ENCODE measurements around the gene RECK. TPM values are rescaled to one million over a fixed set of nuclear protein-coding genes. Genes with fewer than 3 reads are reported as not detected.

The RECK gene
- polyA plus RNA-seq, 2 donors: 1.0 to 1.5 TPM

DNA sequence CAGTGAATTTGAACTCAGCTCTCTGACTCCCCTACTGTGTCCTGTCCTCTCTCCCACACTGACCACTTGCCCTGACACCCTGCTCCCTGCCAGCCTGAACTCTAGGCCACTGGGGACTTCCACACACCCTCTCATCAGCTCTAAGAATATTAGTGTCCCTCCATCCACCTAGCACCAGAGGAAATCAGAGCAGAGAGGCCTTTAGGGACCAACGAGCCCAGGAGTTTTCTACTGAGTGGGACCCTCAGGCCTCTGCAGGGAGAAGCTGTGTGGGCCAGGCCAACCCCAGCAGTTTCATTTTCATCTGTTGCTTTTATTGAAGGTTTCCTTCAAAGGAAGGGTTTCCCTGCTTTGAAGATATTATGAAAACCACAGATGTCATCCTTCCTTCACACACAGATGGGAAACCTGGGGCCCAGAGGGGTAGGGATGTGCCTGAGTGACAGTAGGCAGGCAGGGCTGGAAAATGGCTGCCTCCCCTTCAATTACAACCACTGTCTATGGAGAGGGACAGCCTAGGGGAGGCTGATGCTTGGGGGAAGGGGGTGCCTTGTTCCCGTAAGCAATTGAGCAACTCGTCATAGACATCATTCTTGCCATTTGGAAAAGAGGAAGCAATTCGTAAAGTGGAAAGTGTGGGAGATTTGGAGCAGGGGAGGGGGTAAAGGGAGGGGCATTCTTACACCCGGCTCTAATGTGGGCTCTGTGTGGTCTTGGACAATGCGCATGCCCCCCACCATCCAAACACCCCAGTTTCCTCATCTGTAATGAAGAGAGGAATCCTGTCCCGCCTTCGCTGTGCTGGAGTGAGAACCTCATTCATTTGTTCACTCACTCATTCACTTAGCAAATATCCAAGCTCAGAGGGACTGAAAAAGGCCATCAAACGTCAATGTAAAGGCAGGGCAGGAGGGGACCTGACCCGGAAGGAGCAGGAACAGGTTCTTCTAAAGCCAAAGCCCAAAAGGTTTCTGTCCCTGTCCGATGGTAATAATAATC, 103.7 kb downstream of the RECK start:
- WGBS, 2 donors: 74 to 79% methylated on average over 11 of the region's 11 CpGs
- Histone ChIP-seq H3K36me3 (ENCODE audit: control insufficient read depth in 2 of 2, insufficient read depth in 2 of 2, low read length in 1 of 2) (no peaks in the 10 kb centered on the region), H3K4me1 (ENCODE audit: control insufficient read depth in 2 of 2, insufficient read depth in 2 of 2, low read length in 1 of 2) (peaks cover 12 to 22% of the 10 kb centered on the region in 2 donors), H3K27me3 (ENCODE audit: control insufficient read depth in 1 of 2, insufficient read depth in 2 of 2, low read length in 2 of 2) (no peaks in the 10 kb centered on the region), H3K9me3 (ENCODE audit: control insufficient read depth in 2 of 2, insufficient read depth in 1 of 2, low read depth in 1 of 2, low read length in 1 of 2) (peaks cover 0 to 3% of the 10 kb centered on the region in 2 donors), H3K27ac (ENCODE audit: low read depth in 2 of 2, low read length in 1 of 2) (peak overlapping the region in 1 of 2 donors; percentile 56), H3K4me3 (ENCODE audit: low read depth in 1 of 2, low read length in 2 of 2) (no peak overlapping the region)

DNA sequence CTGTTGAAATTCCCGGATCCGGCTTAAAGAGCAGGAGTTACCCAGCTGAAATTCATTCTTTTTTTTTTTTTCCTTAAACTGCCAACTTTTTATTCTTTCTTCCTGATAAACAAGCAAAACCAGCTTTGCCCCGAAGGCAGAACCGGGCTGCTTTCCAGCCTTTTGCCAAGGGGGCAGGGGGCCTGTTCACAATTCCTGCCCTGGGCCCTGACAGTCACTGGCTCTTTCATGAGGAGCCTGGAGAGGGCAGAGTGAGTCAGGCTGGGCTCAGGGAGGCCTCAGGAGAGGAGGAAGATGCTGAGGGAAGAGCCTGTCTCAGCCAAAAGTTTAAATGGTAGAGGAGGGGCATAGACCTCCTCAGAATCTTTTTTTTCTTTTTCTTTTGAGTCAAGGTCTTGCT, 104.6 kb downstream of the RECK start:
- H3K36me3 ChIP-seq (ENCODE audit: control insufficient read depth in 2 of 2, insufficient read depth in 2 of 2, low read length in 1 of 2): no peaks in the 10 kb centered on the region
- H3K27ac ChIP-seq (ENCODE audit: low read depth in 2 of 2, low read length in 1 of 2): no peak overlapping the region
- WGBS, 2 donors: 33 to 46% methylated on average over 4 of the region's 4 CpGs
- no peak overlapping the region for H3K4me3 ChIP-seq (ENCODE audit: low read depth in 1 of 2, low read length in 2 of 2)
- no peaks in the 10 kb centered on the region for H3K27me3 ChIP-seq (ENCODE audit: control insufficient read depth in 1 of 2, insufficient read depth in 2 of 2, low read length in 2 of 2)
- H3K9me3 ChIP-seq (ENCODE audit: control insufficient read depth in 2 of 2, insufficient read depth in 1 of 2, low read depth in 1 of 2, low read length in 1 of 2): peaks cover 0 to 6% of the 10 kb centered on the region in 2 donors
- peaks cover 5 to 22% of the 10 kb centered on the region in 2 donors for H3K4me1 ChIP-seq (ENCODE audit: control insufficient read depth in 2 of 2, insufficient read depth in 2 of 2, low read length in 1 of 2)

DNA sequence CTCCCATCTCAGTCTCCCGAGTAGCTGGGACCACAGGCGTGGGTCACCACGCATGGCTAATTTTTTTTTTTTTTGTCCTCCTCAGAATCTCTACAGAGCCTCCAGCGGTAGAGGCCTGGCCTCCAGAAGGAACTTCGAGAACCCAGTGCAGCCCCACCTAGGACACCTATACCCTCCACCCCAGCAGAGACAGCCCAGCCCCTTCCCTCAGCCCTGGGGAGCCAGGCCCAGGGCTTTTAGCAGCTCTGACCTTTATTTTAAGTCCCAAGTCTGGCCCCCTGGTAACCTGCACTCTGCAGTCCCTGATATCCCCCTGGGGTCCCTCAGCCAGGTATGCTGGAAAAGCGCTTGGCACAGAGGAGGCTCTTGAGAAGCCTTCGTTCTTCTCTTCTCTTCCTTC, 105.0 kb downstream of the RECK start:
- H3K36me3 ChIP-seq (ENCODE audit: control insufficient read depth in 2 of 2, insufficient read depth in 2 of 2, low read length in 1 of 2): no peaks in the 10 kb centered on the region
- 91% methylated on average over 7 of the region's 7 CpGs for WGBS, 2 donors
- no peak overlapping the region for H3K27ac ChIP-seq (ENCODE audit: low read depth in 2 of 2, low read length in 1 of 2)
- peaks cover 4 to 20% of the 10 kb centered on the region in 2 donors for H3K4me1 ChIP-seq (ENCODE audit: control insufficient read depth in 2 of 2, insufficient read depth in 2 of 2, low read length in 1 of 2)
- H3K4me3 ChIP-seq (ENCODE audit: low read depth in 1 of 2, low read length in 2 of 2): no peak overlapping the region
- H3K27me3 ChIP-seq (ENCODE audit: control insufficient read depth in 1 of 2, insufficient read depth in 2 of 2, low read length in 2 of 2): no peaks in the 10 kb centered on the region
- H3K9me3 ChIP-seq (ENCODE audit: control insufficient read depth in 2 of 2, insufficient read depth in 1 of 2, low read depth in 1 of 2, low read length in 1 of 2): peaks cover 0 to 6% of the 10 kb centered on the region in 2 donors

DNA sequence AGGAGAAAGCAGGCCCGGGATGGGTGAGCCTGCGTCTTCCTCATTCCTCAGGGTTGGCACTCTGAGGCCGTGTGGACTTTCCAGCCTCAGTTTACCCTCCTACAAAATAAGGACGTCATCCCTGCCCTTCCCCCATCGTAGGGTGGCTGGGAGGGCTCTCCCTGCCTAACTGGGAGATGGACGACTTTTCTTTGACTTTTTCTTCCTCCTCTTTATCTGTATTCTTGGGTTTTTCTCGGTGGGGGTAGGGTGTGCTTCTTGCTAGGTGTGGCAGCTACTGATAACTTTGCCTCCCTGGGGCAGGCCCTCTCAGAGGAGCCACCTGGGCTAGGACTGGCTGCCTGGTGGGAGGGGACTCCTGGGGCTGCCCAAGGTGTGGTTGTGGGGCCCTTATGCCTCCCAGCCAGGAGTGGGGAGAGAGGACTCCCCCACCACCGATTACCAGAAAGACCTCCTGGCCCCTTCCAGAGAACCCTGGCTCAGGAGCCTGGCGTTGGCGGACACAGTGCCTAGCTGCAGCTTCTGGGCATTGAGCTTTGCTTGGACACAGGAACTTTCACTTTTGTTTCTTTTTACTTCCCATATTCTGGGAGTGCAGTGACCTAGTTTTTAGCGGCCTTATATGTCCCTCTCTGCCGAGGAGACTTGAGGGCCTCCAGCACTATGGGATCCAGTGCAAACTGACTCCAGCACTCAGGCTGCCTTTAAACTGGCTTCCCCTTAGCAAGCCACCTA, 106.0 kb downstream of the RECK start:
- H3K4me1 ChIP-seq (ENCODE audit: control insufficient read depth in 2 of 2, insufficient read depth in 2 of 2, low read length in 1 of 2): peaks cover 4 to 17% of the 10 kb centered on the region in 2 donors
- H3K27ac ChIP-seq (ENCODE audit: low read depth in 2 of 2, low read length in 1 of 2): peak overlapping the region; percentile 44 to 86
- no peaks in the 10 kb centered on the region for H3K27me3 ChIP-seq (ENCODE audit: control insufficient read depth in 1 of 2, insufficient read depth in 2 of 2, low read length in 2 of 2)
- no peak overlapping the region for H3K4me3 ChIP-seq (ENCODE audit: low read depth in 1 of 2, low read length in 2 of 2)
- 45 to 52% methylated on average over 12 of the region's 12 CpGs for WGBS, 2 donors
- no peaks in the 10 kb centered on the region for H3K36me3 ChIP-seq (ENCODE audit: control insufficient read depth in 2 of 2, insufficient read depth in 2 of 2, low read length in 1 of 2)
- H3K9me3 ChIP-seq (ENCODE audit: control insufficient read depth in 2 of 2, insufficient read depth in 1 of 2, low read depth in 1 of 2, low read length in 1 of 2): peaks cover 0 to 6% of the 10 kb centered on the region in 2 donors

DNA sequence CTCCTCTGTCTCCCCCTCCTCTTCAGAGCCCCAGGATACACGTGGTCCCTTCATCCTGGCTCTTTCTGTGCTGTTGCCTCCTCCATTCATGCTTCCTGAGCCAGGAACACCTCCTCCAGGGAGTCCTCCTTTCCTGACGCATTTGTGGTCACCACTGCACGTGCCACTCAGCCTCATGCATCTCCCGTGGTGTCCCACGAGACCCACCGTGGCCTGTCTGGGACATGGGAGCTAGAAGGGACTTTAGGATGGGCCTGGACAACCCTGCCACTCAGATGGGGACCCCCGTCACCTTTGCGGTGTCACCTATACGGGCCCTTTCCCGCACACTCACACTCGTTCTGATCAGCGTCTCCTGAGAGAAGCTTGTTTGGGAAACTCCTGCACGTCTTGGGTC, 106.5 kb downstream of the RECK start:
- Histone ChIP-seq H3K27me3 (ENCODE audit: control insufficient read depth in 1 of 2, insufficient read depth in 2 of 2, low read length in 2 of 2) (no peaks in the 10 kb centered on the region), H3K4me3 (ENCODE audit: low read depth in 1 of 2, low read length in 2 of 2) (no peak overlapping the region), H3K4me1 (ENCODE audit: control insufficient read depth in 2 of 2, insufficient read depth in 2 of 2, low read length in 1 of 2) (peaks cover 4 to 16% of the 10 kb centered on the region in 2 donors), H3K36me3 (ENCODE audit: control insufficient read depth in 2 of 2, insufficient read depth in 2 of 2, low read length in 1 of 2) (no peaks in the 10 kb centered on the region), H3K27ac (ENCODE audit: low read depth in 2 of 2, low read length in 1 of 2) (peak overlapping the region; percentile 44 to 86), H3K9me3 (ENCODE audit: control insufficient read depth in 2 of 2, insufficient read depth in 1 of 2, low read depth in 1 of 2, low read length in 1 of 2) (peaks cover 0 to 6% of the 10 kb centered on the region in 2 donors)
- 78 to 82% methylated on average over 13 of the region's 13 CpGs for WGBS, 2 donors

DNA sequence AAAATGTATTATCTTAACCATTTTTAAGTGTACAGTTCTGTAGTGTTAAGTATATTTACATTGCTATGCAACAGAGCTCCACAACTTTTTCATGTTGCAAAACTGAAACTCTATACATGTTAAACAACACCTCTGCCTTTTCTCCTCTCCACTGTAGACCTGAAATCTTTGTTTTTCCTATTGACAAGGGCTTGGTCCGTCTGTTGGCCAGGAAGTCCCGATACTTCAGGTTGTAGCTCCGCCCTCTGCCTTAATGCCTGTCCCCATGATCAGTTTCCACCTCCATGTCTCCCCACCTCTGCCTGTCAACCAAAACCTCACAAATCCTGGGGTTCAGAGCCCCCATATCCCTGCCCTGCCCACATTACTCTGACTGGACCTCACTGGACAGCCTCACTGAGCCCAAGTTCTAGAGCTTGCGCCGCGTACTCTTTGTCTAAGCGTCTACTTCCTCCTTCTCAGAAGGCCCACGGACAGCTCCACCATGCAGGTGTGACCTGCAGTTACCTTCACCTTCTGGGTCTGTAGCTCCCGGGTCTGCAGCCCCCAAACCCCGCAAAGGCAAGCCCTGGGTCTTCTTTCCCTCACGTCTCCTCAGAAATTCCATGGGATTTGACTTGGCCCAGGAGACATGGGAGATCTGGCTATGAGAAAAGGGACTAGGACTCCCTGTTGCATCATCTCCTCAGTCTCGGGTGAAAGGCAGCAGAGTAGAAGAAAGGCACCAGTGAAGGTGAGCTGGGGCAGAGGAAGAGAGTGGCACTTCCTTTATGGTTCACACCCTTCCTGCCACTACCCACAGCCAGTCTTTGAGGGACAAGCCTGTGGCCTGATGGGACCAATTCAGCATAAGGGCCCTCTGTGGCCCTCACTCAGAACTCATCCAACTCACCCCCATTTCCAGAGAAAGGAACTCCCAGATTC, 107.9 kb downstream of the RECK start:
- no peak overlapping the region for H3K27ac ChIP-seq (ENCODE audit: low read depth in 2 of 2, low read length in 1 of 2)
- H3K9me3 ChIP-seq (ENCODE audit: control insufficient read depth in 2 of 2, insufficient read depth in 1 of 2, low read depth in 1 of 2, low read length in 1 of 2): peaks cover 0 to 6% of the 10 kb centered on the region in 2 donors
- H3K27me3 ChIP-seq (ENCODE audit: control insufficient read depth in 1 of 2, insufficient read depth in 2 of 2, low read length in 2 of 2): no peaks in the 10 kb centered on the region
- WGBS, 2 donors: 76 to 78% methylated on average over 12 of the region's 12 CpGs
- H3K4me3 ChIP-seq (ENCODE audit: low read depth in 1 of 2, low read length in 2 of 2): no peak overlapping the region
- no peaks in the 10 kb centered on the region for H3K36me3 ChIP-seq (ENCODE audit: control insufficient read depth in 2 of 2, insufficient read depth in 2 of 2, low read length in 1 of 2)
- H3K4me1 ChIP-seq (ENCODE audit: control insufficient read depth in 2 of 2, insufficient read depth in 2 of 2, low read length in 1 of 2): peaks cover 10 to 11% of the 10 kb centered on the region in 2 donors

DNA sequence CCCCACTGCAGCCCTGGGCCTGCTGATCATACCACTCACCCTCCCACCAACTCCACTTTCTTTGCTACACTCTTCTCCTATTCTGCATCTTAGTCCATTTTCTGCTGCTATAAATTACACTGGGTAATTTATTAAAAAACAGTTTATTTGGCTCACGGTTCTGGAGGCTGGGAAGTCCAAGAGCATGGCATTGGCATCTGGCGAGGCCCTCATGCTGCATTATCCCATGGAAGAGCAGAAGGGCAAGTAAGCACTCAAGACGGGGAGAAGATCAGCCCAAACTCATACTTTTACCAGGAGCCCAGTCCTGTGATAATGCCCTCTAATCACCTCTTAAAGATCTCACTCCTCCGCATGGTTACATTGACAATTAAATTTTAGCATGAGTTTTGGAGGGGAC, 109.3 kb downstream of the RECK start:
- Histone ChIP-seq H3K27me3 (ENCODE audit: control insufficient read depth in 1 of 2, insufficient read depth in 2 of 2, low read length in 2 of 2) (no peaks in the 10 kb centered on the region), H3K9me3 (ENCODE audit: control insufficient read depth in 2 of 2, insufficient read depth in 1 of 2, low read depth in 1 of 2, low read length in 1 of 2) (peaks cover 0 to 6% of the 10 kb centered on the region in 2 donors), H3K27ac (ENCODE audit: low read depth in 2 of 2, low read length in 1 of 2) (no peak overlapping the region), H3K4me3 (ENCODE audit: low read depth in 1 of 2, low read length in 2 of 2) (no peak overlapping the region), H3K36me3 (ENCODE audit: control insufficient read depth in 2 of 2, insufficient read depth in 2 of 2, low read length in 1 of 2) (no peaks in the 10 kb centered on the region), H3K4me1 (ENCODE audit: control insufficient read depth in 2 of 2, insufficient read depth in 2 of 2, low read length in 1 of 2) (peaks cover 10 to 11% of the 10 kb centered on the region in 2 donors)
- 89 to 96% methylated on average over 4 of the region's 4 CpGs for WGBS, 2 donors

DNA sequence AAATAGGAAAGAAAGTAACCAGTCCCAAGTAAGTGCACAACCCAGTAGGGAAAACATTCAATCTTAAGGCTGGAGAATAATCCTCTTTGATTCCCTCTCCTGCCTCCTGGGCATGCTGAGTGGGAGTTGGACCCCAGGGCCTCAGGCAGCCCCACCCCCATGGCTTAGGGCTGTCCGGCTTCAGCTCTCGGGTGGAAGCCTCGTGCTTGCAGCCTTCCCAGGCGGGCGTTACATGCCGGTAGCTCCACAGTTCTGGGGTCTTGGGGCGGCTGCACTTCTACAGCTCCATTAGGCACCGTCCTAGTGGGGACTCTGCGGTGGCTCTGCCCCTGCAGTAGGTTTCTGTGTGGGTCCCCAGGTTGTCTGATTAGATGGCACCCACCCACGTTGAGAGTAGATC, 109.9 kb downstream of the RECK start:
- Histone ChIP-seq H3K27me3 (ENCODE audit: control insufficient read depth in 1 of 2, insufficient read depth in 2 of 2, low read length in 2 of 2) (no peaks in the 10 kb centered on the region), H3K4me1 (ENCODE audit: control insufficient read depth in 2 of 2, insufficient read depth in 2 of 2, low read length in 1 of 2) (peaks cover 10 to 13% of the 10 kb centered on the region in 2 donors), H3K9me3 (ENCODE audit: control insufficient read depth in 2 of 2, insufficient read depth in 1 of 2, low read depth in 1 of 2, low read length in 1 of 2) (peaks cover 0 to 6% of the 10 kb centered on the region in 2 donors), H3K4me3 (ENCODE audit: low read depth in 1 of 2, low read length in 2 of 2) (no peak overlapping the region), H3K27ac (ENCODE audit: low read depth in 2 of 2, low read length in 1 of 2) (no peak overlapping the region), H3K36me3 (ENCODE audit: control insufficient read depth in 2 of 2, insufficient read depth in 2 of 2, low read length in 1 of 2) (no peaks in the 10 kb centered on the region)
- WGBS, 2 donors: 92 to 93% methylated on average over 10 of the region's 10 CpGs
